SK-MEL-5 (cell line): ENCODE data around the gene TIGD6. TPM values are rescaled to one million over a fixed set of nuclear protein-coding genes. Genes with fewer than 3 reads are reported as not detected.
"Not testable (repeated sequence)": the region's sequence is repeated elsewhere in the genome, so short reads cannot be mapped to it uniquely, and the experiment has no call there.

Experiments
- DNase-seq: peaks from one replicate; pipeline ENCODE4 v3.0.0-alpha.2; 2016; ENCODE audit warnings: low read depth, low spot score
- in situ Hi-C: cut with HindIII; loops from 2 replicates; pipeline ENCODE4 v1.10.0; 2016; ENCODE audit warnings: low sequenced_read_pairs, high pct_unique_total_duplicates, low pct_unique_long_range_greater_than_20kb
- polyA plus RNA-seq, 2 experiments: library from polyadenylated mRNA; depleted of rRNA; stranded (reverse); fragments of >200 nt; gene quantifications; 2 replicates each; pipeline ENCODE4 v1.2.3, GENCODE V29; 2015
- total RNA-seq: library from RNA; depleted of rRNA; stranded (reverse); fragments of >200 nt; shearing (Covaris generic); gene quantifications from 2 replicates; pipeline ENCODE4 v1.2.3, GENCODE V29; 2014; rRNA removed

Gene TIGD6
- 5.5 and 6.6 TPM in 2 replicates for total RNA-seq
- polyA plus RNA-seq (2015; cell fraction: cytosol; rRNA removed), result 4.4 and 5.3 TPM in 2 replicates
- polyA plus RNA-seq (2015; cell fraction: nucleus; rRNA removed), result 5.2 and 7.1 TPM in 2 replicates

DNA sequence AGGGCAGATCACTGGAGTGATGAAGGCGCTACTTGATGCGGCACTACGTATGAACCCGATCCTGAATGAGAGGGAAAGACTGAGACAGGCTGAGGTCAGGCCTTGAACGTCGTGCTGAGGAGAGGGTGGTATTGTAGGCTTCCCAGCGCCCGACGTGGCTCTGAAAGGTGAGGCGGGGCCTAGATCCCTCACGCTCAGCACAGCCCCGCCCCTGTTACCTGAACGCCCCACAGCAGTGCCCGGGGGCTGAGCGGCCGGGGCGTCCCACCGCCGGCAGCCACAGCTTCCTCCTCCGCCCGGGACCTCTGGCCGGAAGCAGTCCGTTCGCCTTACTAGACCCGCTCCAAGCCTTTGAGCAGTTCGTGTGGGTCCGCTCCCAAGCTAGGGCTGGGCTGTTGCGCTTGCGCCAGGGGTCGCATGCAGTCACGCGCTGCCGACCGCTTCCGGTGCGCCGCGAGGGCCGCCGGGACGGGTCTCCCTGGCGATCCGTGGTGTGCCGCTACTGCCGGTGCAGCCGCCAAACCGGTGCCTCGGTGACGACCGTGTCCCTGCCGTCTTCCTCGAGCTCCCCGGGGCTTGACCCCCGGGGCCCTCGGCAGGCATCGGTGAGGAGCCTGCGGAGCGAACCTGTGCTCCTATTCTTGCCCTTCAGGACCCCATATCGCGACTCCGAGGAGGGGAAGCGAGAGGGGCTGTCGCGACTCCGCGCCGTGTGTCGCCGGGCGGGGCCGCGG lies at the start of gene TIGD6, which contains the start of gene HMGXB3:
TIGD6 (minus strand) TSS at position 399 of the 734 bp plus-strand sequence. CDS start 4,306 bp downstream, outside the sequence.
HMGXB3 (plus strand) TSS at position 484 of the 734 bp plus-strand sequence. CDS start 4,114 bp downstream, outside the sequence.
- in situ Hi-C loops, result no loop called here
- DNase-seq, result peak; percentile 91

DNA sequence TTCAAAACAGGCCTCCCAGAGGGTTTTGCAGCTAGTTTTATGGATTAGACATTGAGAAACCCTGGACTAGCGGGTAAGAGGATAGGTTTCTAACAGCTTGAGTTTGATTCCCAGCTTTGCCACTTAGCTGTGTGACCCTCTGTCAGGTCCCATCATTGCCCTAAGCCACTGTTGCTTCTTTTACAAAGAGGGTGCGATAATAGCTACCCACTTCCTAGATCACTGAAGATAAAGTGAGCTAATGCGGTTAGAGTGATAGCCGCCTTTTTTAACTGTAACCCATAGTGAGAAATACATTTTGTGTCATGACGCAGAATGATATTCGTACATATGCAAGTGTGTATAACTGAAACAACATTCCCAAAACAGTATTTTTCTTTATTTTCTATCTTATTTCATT lies 45.6 kb upstream of the TIGD6 start:
- DNase-seq, result no peak
- in situ Hi-C loops, result no loop called here

DNA sequence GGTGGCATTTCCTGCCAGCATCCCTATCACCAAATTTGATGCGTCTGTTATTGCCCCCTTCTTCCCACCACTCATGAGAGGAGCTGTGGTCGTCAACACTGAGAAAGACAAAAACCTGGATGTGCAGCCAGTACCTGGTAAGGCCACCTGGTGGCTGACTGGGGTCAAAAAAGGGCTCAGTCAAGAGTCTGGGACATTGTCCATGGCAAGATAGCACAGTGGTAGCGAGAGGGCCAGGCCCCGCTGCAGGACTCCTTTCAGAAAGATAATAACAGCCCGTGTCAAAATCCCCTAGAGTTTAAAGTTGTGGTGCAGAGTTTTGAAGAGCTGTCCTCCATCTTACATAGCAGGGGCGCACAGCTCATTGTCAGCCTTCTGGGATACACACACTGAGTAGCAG lies 45.1 kb upstream of the TIGD6 start:
- in situ Hi-C loops, result no loop called here
- no peak for DNase-seq

DNA sequence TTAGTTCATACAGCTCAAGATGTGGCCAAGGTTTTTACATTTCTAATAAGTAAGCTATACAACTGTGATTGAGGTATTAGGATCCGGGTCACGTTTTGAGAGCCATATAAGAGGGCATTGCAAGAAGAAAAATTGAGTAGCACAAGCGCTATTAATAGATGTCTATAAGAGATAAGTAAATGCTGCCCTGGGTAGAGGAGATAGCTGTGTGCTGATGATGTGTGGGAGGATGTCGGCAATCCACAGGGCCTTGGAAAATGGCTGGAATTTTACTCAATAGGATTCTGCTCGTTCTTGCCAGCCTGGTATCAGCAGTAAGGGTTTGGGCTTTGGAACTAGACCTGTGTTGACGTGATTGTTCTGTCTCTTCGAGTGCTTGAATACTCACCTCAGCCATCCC lies 44.3 kb upstream of the TIGD6 start:
- in situ Hi-C loops, result no loop called here
- DNase-seq, result no peak

DNA sequence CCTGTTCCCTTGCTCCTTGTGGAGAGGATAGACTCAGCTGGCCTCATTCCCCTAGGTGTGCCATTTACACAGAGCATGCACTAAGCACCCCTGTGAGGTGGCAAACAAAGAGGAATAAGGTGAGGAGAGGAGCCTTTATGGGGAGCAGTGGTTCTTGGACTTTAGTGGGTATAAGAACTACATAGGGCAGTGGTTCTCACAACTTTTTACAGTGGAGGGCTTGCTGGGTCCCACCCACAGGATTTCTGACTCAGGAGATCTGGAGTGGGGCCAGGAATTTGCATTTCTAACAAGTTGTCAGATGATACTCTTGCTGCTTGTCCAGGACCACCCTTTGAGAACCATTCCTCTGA lies 43.9 kb upstream of the TIGD6 start:
- in situ Hi-C loops, result no loop called here
- no peak for DNase-seq

DNA sequence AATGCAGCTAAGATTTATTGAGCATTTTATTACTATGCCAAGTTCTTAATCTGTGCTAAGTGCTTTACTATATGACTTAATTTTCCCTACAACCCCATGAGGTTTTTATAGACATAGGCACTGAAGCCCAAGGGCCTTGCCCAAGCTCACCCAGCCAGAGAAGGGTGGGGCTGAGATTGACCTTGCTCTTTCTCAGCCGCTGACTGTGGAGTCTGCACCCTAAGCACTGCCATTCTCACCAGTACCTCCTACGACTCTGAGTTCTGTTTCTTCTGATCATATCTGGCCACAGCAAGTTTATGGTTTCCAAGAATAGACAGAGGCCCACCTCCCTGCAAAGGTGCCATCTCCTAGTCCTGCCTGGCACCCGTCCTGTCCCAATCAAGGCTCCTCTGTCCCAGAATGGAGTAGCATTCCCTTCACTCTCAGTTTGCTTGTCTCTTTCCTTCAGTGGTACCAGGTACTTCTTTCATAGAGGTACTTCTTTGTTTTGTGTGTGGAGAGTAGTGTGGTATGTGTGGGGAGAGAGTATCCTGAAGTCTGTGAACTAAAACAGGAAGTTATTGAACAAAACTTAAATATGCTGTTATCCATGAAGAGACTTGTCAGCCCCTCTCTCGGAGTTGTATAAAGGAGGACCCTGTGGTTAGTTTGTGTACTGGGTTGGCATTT lies 43.3 kb upstream of the TIGD6 start:
- no peak for DNase-seq
- in situ Hi-C loops, result no loop called here

DNA sequence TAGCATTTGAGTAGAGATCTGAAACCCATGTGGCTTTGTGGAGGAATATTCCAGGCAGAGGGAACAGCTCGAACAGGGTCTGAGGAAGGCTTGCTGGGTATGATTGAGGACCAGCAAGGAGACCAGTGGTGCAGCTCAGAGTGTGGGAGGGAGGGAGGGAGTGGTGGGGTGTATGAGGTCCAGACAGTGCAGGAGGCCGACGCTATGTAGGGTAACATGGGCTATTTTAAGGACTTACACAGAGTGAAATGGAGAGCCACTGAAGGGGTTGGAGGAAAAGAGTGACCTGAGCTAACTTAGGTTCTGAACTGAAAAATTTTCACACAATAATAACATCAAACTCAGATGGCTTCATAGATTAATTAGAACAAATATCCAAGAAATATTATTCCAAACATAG lies 42.0 kb upstream of the TIGD6 start:
- no peak for DNase-seq
- in situ Hi-C loops, result no loop called here

DNA sequence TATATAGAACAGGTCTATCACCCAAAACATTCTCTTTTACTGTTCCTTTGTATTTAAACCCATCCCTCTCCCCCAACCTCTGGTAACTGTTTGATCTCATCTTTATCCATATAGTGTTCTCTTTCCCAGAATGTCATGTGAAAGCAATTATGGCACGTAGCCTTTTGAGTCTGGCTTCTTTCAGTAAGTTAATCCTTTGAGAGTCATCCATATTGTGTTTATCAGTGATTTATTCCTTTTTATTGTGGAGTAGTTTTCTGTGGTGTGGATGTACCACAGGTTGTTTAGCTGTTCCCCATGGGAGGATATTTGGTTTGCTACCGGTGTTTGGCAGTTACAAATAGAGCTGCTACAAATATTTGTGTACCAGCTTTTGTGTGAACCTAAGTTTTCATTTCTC lies 38.1 kb upstream of the TIGD6 start:
- in situ Hi-C loops, result no loop called here
- DNase-seq, result no peak

DNA sequence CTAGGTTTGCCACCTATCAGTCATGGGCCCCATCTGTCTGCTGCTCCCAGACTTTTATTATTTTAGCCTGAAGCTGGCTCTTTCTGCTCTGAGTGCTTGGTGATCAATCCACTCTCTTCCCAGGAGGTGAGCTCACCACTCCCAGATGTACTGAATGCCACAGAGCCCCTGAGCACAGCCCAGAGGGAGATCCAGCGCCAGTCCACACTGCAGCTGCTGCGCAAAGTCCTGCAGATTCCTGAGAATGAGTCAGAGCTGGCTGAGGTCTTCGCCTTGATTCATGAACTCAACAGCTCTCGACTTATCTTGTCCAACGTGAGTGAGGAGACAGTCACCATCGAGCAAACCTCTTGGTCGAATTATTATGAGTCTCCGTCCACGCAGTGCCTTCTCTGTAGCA lies 36.1 kb upstream of the TIGD6 start:
- in situ Hi-C loops, result no loop called here
- DNase-seq, result no peak

DNA sequence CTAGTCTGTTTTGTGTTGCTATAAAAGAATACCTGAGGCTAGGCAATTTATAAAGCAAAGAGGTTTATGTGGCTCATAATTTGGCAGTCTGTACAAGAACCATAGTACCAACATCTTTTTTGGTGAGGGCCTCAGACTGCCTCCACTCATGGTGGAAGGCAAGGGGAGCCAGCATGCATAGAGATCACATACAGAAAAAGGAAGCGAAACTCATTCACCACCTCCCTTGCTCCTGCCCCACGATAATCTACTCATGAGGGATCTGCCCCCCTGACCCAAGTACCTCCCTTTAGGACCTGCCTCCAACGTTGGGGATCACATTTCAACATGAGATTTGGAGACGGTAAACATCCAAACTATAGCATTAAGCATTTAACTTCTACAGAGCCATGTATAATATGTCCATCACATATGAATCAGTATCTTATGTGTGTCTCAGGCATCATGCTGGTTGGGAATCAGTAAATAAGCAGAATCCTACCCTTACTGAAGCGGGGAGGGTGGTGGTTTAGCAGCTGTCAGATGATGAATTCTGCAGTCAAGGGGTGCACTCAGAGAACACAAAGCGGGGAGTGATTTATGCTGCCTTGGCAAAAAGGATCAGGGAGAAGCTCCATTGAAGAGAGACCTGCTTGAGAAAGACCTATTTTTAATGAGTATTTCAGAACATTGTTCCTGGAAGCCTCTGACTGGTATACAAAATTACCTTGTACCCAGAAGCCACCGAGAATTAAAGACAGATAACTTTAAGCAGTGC lies 34.9 kb upstream of the TIGD6 start:
- in situ Hi-C loops, result no loop called here

DNA sequence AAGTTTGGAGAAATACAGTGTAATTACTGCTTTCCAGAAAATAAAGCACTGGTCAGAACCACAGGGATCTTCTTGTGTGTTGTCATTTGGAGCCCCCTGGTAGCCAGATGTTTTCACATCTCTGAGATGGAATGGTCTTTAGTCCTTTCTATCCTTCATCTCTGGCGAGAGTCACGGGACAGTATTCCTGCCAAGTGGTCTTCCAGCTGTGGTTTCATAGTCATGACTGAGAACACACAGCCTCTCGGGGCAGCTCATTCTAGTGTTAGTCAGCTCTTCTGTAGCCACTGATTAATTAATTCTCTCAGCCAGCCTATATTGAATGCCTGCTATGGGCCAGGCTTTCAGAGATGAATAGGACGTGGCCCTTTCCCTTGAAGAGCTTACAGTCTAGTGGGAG lies 34.2 kb upstream of the TIGD6 start:
- no peak for DNase-seq
- in situ Hi-C loops, result no loop called here

More for the DNA sequence above, 34.9 kb upstream of the TIGD6 start:
- DNase-seq, result no peak

DNA sequence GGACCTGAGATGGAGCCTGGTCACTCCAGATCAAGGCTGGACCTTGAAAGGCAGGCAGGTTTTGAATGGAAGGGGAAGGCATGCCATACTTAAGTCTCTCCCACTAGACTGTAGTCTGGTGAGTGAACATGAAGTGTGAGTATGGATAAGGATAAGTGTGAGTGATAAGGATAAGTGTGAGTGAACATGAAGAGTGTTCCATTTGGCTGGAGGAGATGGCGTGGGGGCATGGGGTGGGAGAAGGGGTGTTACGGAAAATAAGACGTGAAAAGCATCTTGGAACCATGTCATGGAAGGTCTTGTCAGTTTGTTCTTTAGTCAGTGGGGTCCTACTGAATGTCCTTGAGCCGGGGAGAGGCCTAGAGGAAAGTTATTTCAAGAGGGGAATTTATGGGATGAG lies 32.9 kb upstream of the TIGD6 start:
- no peak for DNase-seq
- in situ Hi-C loops, result no loop called here

DNA sequence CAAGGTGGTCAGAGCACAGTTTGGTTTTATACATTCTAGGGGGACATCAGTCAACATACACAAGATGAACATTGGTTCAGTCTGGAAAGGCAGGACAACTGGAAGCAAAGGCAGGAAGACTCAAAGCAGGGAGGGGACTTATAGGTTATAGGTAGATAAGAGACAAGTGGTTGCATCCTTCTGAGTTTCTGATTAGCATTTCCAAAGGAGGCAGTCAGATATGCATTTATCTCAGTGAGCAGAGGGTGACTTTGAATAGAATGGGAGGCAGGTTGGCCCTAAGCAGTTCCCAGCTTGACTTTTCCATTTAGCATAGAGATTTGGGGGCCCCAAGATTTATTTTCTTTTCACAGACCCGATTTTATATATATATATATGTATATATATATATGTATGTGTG lies 27.6 kb upstream of the TIGD6 start:
- in situ Hi-C loops, DNase-seq: not testable (repeated sequence)

DNA sequence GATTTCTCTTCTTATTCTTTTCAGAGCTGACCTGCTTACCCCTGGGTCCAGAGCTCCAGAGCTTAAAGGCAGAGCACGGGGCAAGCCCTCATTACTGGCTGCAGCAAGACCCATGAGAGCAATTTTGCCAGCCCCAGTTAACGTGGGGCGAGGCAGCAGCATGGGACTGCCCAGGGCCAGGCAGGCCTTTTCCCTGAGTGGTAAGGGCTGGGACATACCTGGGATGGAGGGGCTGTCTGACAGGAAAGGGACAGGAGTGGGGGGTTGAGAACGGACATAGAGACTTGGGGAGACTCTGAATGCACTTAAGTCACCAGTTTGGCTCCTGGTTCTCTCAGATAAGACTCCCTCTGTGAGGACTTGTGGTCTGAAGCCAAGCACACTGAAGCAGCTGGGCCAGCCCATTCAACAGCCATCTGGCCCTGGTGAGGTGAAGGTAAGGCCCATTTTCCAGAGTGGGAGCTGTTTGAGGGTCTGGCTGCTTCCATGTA lies 26.3 kb upstream of the TIGD6 start:
- in situ Hi-C loops, result no loop called here
- no peak for DNase-seq

DNA sequence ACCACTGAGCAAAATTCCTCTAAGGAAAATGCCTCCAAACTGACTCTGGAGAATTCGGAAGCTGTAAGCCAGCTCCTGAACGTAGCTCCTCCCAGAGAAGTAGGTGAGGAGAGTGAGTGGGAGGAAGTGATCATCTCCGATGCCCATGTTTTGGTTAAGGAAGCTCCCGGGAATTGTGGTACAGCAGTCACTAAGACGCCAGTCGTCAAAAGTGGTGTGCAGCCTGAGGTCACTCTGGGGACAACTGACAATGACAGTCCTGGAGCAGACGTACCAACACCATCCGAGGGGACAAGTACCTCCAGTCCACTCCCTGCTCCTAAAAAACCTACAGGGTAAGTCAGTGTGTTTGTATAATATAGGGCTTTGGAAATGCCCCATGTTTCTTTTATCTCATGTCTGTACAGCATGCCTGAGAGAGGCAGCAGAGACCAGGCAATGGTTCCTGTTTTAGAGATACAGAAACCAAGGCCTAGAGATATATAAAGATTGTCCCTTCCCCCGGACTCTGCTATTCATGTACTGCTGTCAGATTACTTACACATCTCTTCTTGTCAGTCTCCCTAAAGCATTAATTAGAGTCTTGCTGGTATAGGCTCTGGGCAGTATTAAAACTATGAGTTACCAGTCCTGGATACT lies 24.0 kb upstream of the TIGD6 start:
- in situ Hi-C loops, result no loop called here

DNA sequence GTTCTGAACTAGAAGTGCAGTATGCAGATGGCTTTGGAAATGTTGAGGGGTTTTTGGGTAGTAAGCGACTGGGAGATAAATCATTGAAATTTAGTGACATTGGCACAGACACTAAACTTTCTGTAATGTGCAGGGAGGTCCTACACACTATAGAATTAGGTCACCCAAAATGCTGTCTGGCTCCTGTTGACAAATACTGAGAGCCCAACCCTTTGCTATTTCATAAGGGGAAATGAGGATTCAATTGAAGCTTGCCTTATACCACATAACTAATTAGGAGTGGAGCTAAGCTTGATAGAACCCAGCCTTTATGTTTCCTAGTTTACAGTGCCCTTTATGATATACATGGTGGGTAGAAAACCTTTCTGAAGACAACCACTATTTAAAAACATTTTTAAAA lies 22.7 kb upstream of the TIGD6 start:
- DNase-seq, result no peak
- in situ Hi-C loops, result no loop called here

More for the DNA sequence above, 24.0 kb upstream of the TIGD6 start:
- DNase-seq, result no peak

DNA sequence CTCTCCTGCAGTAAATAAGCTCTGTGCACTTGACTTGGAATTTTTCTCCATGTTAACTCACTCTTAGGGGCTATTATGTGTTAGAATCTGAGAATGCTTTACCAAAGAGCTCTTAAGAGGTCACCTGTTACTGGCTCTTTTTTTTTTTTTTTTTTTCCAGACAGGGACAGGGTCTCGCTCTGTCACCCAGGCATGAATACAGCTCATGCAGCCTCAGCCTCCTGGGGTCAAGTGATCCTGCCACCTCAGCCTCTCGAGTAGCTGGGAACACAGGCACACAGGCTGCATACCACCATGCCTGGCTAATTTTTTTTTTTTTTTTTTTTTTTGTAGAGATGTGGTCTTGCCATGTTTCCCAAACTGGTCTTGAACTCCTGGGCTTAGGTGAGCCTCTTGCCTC lies 22.2 kb upstream of the TIGD6 start:
- in situ Hi-C loops, result no loop called here

DNA sequence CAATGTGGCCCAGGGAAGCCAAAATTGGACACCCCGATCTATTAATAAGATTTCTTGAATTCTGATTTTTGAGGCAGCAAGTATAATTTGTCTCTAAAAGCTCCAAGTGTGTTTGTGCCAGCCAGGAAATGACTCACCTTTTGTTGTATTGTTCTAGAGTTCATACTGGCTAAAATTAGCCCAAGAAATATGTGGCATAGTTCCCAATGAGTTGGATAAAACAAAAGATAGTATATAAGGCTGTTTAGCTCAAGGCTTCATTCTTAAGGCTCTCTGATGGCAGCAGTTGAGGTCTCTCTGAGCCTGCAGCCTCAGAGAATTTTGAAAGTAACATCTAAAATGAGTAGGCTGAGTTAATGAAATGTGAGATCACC lies 21.7 kb upstream of the TIGD6 start:
- in situ Hi-C loops, result no loop called here
- peak; percentile 69 for DNase-seq

More for the DNA sequence above, 22.2 kb upstream of the TIGD6 start:
- DNase-seq, result no peak
